GM19193 (cell line): Measurements from ENCODE around the gene ARHGEF40.

Experiments used
- POLR2A ChIP-seq: IDR thresholded peaks from 4 replicates; pipeline ENCODE4 v1.6.1; 2011; ENCODE audit not compliant: insufficient read depth, insufficient read length; ENCODE audit errors: extremely low read depth

ARHGEF40 gene

GRCh38 chr14:21049271-21049673 lies 20.8 kb upstream of the ARHGEF40 start:
- TF ChIP-seq POLR2A: no peak

- no peak for TF ChIP-seq POLR2A
Measured at GRCh38 chr14:21050597-21050996, 19.5 kb upstream of the ARHGEF40 start.

GRCh38 chr14:21053184-21054122 lies 16.7 kb upstream of the ARHGEF40 start:
- TF ChIP-seq POLR2A: no peak

- TF ChIP-seq POLR2A: no peak
Measured at GRCh38 chr14:21054123-21054767, 15.9 kb upstream of the ARHGEF40 start.

- TF ChIP-seq POLR2A: no peak
Measured at GRCh38 chr14:21054768-21055145, 15.3 kb upstream of the ARHGEF40 start.

- no peak for TF ChIP-seq POLR2A
Measured at GRCh38 chr14:21055432-21056117, 14.5 kb upstream of the ARHGEF40 start.

- no peak for TF ChIP-seq POLR2A
Measured at GRCh38 chr14:21056520-21057163, 13.5 kb upstream of the ARHGEF40 start.

GRCh38 chr14:21057803-21058675 lies 12.1 kb upstream of the ARHGEF40 start, which contains the start of gene RNASE8:
Gene RNASE8, plus strand, starts transcription at chr14:21057822. Its CDS starts 71 bp downstream, at chr14:21057893.
- TF ChIP-seq POLR2A: no peak

- no peak for TF ChIP-seq POLR2A
Measured at GRCh38 chr14:21058903-21059302, 11.2 kb upstream of the ARHGEF40 start.

- no peak for TF ChIP-seq POLR2A
Measured at GRCh38 chr14:21059842-21060613, 10.1 kb upstream of the ARHGEF40 start.

GRCh38 chr14:21060614-21061346 lies 9.3 kb upstream of the ARHGEF40 start:
- TF ChIP-seq POLR2A: no peak

- no peak for TF ChIP-seq POLR2A
Measured at GRCh38 chr14:21061347-21061668, 8.8 kb upstream of the ARHGEF40 start.

- TF ChIP-seq POLR2A: no peak
Measured at GRCh38 chr14:21063479-21063878, 6.6 kb upstream of the ARHGEF40 start.
